ENCODE results near the gene IL4. TPM values are rescaled to one million over a fixed set of nuclear protein-coding genes. Genes with fewer than 3 reads are reported as not detected.
A peak's percentile ranks its signal among the peaks of the same experiment; 100 is the strongest.

IL4 gene
- polyA plus RNA-seq, 1 donor, result not detected

GRCh38 chr5:132675936-132676689 is 2.3 kb downstream of the IL4 start:
- Histone ChIP-seq H3K4me3 (ENCODE audit: low read length) (no peak overlapping the region), H3K27me3 (ENCODE audit: control insufficient read depth, insufficient read depth, low read length) (no peaks in the 10 kb centered on the region), H3K9me3 (ENCODE audit: control insufficient read depth, low read depth, low read length) (no peaks in the 10 kb centered on the region), H3K4me1 (ENCODE audit: control insufficient read depth, insufficient read depth, low read length) (peaks cover 12% of the 10 kb centered on the region), H3K36me3 (ENCODE audit: control insufficient read depth, insufficient read depth, low read length) (no peaks in the 10 kb centered on the region), H3K27ac (ENCODE audit: low read length) (no peak overlapping the region)
- DNase-seq, result no peak
- WGBS (ENCODE audit: insufficient coverage, low lambda C conversion rate), result 100% methylated on average over 5 of the region's 11 CpGs

- Histone ChIP-seq H3K36me3 (ENCODE audit: control insufficient read depth, insufficient read depth, low read length) (no peaks in the 10 kb centered on the region), H3K27me3 (ENCODE audit: control insufficient read depth, insufficient read depth, low read length) (no peaks in the 10 kb centered on the region), H3K4me3 (ENCODE audit: low read length) (no peak overlapping the region), H3K4me1 (ENCODE audit: control insufficient read depth, insufficient read depth, low read length) (peaks cover 12% of the 10 kb centered on the region), H3K27ac (ENCODE audit: low read length) (peak overlapping the region; percentile 57), H3K9me3 (ENCODE audit: control insufficient read depth, low read depth, low read length) (no peaks in the 10 kb centered on the region)
- DNase-seq, result peak; percentile 73 to 81
- WGBS (ENCODE audit: insufficient coverage, low lambda C conversion rate), result no CpG with 5 or more reads among the region's 7 CpGs
These were observed 3.4 kb downstream of the IL4 start for GRCh38 chr5:132677191-132677590.

- Histone ChIP-seq H3K9me3 (ENCODE audit: control insufficient read depth, low read depth, low read length) (no peaks in the 10 kb centered on the region), H3K36me3 (ENCODE audit: control insufficient read depth, insufficient read depth, low read length) (no peaks in the 10 kb centered on the region), H3K27me3 (ENCODE audit: control insufficient read depth, insufficient read depth, low read length) (no peaks in the 10 kb centered on the region), H3K4me3 (ENCODE audit: low read length) (no peak overlapping the region), H3K4me1 (ENCODE audit: control insufficient read depth, insufficient read depth, low read length) (peaks cover 12% of the 10 kb centered on the region), H3K27ac (ENCODE audit: low read length) (no peak overlapping the region)
- 100% methylated on average over 2 of the region's 15 CpGs for WGBS (ENCODE audit: insufficient coverage, low lambda C conversion rate)
- DNase-seq, result no peak
These were observed 4.1 kb downstream of the IL4 start for GRCh38 chr5:132677682-132678400.

GRCh38 chr5:132678735-132679134 is 4.9 kb downstream of the IL4 start:
- WGBS (ENCODE audit: insufficient coverage, low lambda C conversion rate), result no CpG with 5 or more reads among the region's 1 CpG
- H3K4me1 ChIP-seq (ENCODE audit: control insufficient read depth, insufficient read depth, low read length), result peaks cover 6% of the 10 kb centered on the region
- no peak for DNase-seq

GRCh38 chr5:132679166-132679565 is 5.4 kb downstream of the IL4 start:
- no peak for DNase-seq
- H3K27ac ChIP-seq (ENCODE audit: low read length), result no peak overlapping the region
- H3K4me3 ChIP-seq (ENCODE audit: low read length), result no peak overlapping the region
- H3K36me3 ChIP-seq (ENCODE audit: control insufficient read depth, insufficient read depth, low read length), result no peaks in the 10 kb centered on the region
- no CpG with 5 or more reads among the region's 7 CpGs for WGBS (ENCODE audit: insufficient coverage, low lambda C conversion rate)
- H3K9me3 ChIP-seq (ENCODE audit: control insufficient read depth, low read depth, low read length), result no peaks in the 10 kb centered on the region
- peaks cover 6% of the 10 kb centered on the region for H3K4me1 ChIP-seq (ENCODE audit: control insufficient read depth, insufficient read depth, low read length)
- H3K27me3 ChIP-seq (ENCODE audit: control insufficient read depth, insufficient read depth, low read length), result no peaks in the 10 kb centered on the region

More at GRCh38 chr5:132678735-132679134, 4.9 kb downstream of the IL4 start:
- H3K36me3 ChIP-seq (ENCODE audit: control insufficient read depth, insufficient read depth, low read length), result no peaks in the 10 kb centered on the region
- no peaks in the 10 kb centered on the region for H3K27me3 ChIP-seq (ENCODE audit: control insufficient read depth, insufficient read depth, low read length)
- no peaks in the 10 kb centered on the region for H3K9me3 ChIP-seq (ENCODE audit: control insufficient read depth, low read depth, low read length)
- H3K27ac ChIP-seq (ENCODE audit: low read length), result no peak overlapping the region
- no peak overlapping the region for H3K4me3 ChIP-seq (ENCODE audit: low read length)

GRCh38 chr5:132679717-132680380 is 6.1 kb downstream of the IL4 start:
- 100% methylated on average over 1 of the region's 15 CpGs for WGBS (ENCODE audit: insufficient coverage, low lambda C conversion rate)
- no peak overlapping the region for H3K27ac ChIP-seq (ENCODE audit: low read length)

DNA sequence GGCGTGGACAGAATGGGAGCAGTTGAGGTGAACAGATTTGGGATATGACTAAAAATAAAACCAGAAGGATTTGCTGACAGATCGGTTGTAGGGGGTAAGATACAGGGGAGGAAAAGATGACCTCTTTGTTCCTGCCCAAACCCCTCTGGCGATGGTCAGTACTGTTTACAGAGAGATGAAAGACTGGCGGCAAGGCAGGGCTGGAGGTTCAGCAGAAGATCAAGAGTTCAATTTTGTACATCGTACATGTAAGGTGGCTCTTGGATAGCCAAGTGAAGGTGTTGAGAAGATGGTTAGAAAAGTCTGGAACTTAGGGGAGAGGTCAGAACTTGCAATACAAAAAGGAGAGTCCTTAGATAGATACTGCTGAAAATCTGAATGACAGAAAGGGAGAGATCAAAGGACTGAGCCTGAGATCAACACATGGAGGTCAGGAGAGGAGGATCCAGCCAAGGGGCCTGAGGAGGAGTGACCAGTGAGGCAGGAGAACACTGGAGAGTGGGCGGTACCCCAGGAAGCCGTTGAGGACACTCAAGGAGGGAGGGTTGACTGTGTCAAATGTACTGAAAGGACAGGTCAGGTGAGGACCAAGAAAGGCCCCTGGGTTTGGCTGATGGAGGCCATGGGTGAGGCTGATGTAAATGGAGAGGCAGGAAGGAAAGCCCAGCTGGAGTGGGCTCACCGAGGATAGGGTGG is 7.1 kb downstream of the IL4 start:
- Histone ChIP-seq H3K36me3 (ENCODE audit: control insufficient read depth, insufficient read depth, low read length) (no peaks in the 10 kb centered on the region), H3K4me3 (ENCODE audit: low read length) (no peak overlapping the region), H3K9me3 (ENCODE audit: control insufficient read depth, low read depth, low read length) (no peaks in the 10 kb centered on the region), H3K27me3 (ENCODE audit: control insufficient read depth, insufficient read depth, low read length) (no peaks in the 10 kb centered on the region), H3K27ac (ENCODE audit: low read length) (no peak overlapping the region), H3K4me1 (ENCODE audit: control insufficient read depth, insufficient read depth, low read length) (peaks cover 6% of the 10 kb centered on the region)
- DNase-seq, result no peak
- WGBS (ENCODE audit: insufficient coverage, low lambda C conversion rate), result 87% methylated on average over 5 of the region's 8 CpGs

More at GRCh38 chr5:132679717-132680380, 6.1 kb downstream of the IL4 start:
- Histone ChIP-seq H3K4me3 (ENCODE audit: low read length) (no peak overlapping the region), H3K4me1 (ENCODE audit: control insufficient read depth, insufficient read depth, low read length) (peaks cover 6% of the 10 kb centered on the region), H3K27me3 (ENCODE audit: control insufficient read depth, insufficient read depth, low read length) (no peaks in the 10 kb centered on the region), H3K36me3 (ENCODE audit: control insufficient read depth, insufficient read depth, low read length) (no peaks in the 10 kb centered on the region), H3K9me3 (ENCODE audit: control insufficient read depth, low read depth, low read length) (no peaks in the 10 kb centered on the region)
- DNase-seq, result no peak

DNA sequence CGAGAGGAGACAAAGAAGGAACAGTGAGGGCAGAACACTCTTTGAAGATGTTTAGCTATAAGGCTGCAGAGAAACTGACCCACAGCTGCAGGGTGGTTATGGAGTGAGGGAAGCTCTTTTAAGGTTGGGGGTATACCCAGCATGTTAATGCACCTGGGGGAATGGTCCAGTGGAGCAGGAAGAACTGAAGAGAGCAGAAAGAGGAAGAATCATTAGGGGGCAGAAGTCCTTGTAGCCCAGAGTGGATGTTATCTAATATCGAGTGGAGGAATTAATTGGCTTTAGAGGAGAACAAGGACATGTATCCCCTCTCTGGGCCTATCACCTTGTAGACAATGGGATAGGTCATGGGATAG is 7.7 kb downstream of the IL4 start:
- Histone ChIP-seq H3K36me3 (ENCODE audit: control insufficient read depth, insufficient read depth, low read length) (no peaks in the 10 kb centered on the region), H3K27me3 (ENCODE audit: control insufficient read depth, insufficient read depth, low read length) (no peaks in the 10 kb centered on the region), H3K9me3 (ENCODE audit: control insufficient read depth, low read depth, low read length) (no peaks in the 10 kb centered on the region), H3K27ac (ENCODE audit: low read length) (no peak overlapping the region), H3K4me1 (ENCODE audit: control insufficient read depth, insufficient read depth, low read length) (peaks cover 6% of the 10 kb centered on the region), H3K4me3 (ENCODE audit: low read length) (no peak overlapping the region)
- DNase-seq, result no peak
- WGBS (ENCODE audit: insufficient coverage, low lambda C conversion rate), result 100% methylated on average over 1 of the region's 2 CpGs

- Histone ChIP-seq H3K27me3 (ENCODE audit: control insufficient read depth, insufficient read depth, low read length) (no peaks in the 10 kb centered on the region), H3K4me3 (ENCODE audit: low read length) (no peak overlapping the region), H3K9me3 (ENCODE audit: control insufficient read depth, low read depth, low read length) (no peaks in the 10 kb centered on the region), H3K27ac (ENCODE audit: low read length) (no peak overlapping the region), H3K36me3 (ENCODE audit: control insufficient read depth, insufficient read depth, low read length) (no peaks in the 10 kb centered on the region), H3K4me1 (ENCODE audit: control insufficient read depth, insufficient read depth, low read length) (peaks cover 2% of the 10 kb centered on the region)
- no peak for DNase-seq
- WGBS (ENCODE audit: insufficient coverage, low lambda C conversion rate), result no CpG with 5 or more reads among the region's 4 CpGs
These were observed 8.2 kb downstream of the IL4 start for GRCh38 chr5:132681983-132682382.

GRCh38 chr5:132684491-132684890 is 10.7 kb downstream of the IL4 start:
- Histone ChIP-seq H3K4me1 (ENCODE audit: control insufficient read depth, insufficient read depth, low read length) (no peaks in the 10 kb centered on the region), H3K36me3 (ENCODE audit: control insufficient read depth, insufficient read depth, low read length) (no peaks in the 10 kb centered on the region), H3K9me3 (ENCODE audit: control insufficient read depth, low read depth, low read length) (no peaks in the 10 kb centered on the region), H3K27ac (ENCODE audit: low read length) (no peak overlapping the region), H3K4me3 (ENCODE audit: low read length) (no peak overlapping the region), H3K27me3 (ENCODE audit: control insufficient read depth, insufficient read depth, low read length) (no peaks in the 10 kb centered on the region)
- WGBS (ENCODE audit: insufficient coverage, low lambda C conversion rate), result 95% methylated on average over 3 of the region's 6 CpGs
- DNase-seq, result no peak

Measured in large intestine (tissue), 3 donors.